ENCODE results near the gene MSMO1. TPM values are rescaled to one million over a fixed set of nuclear protein-coding genes. Genes with fewer than 3 reads are reported as not detected.

The MSMO1 gene
- total RNA-seq, 2 donors from 2014 or later, result 59.1 to 60.2 TPM

DNA sequence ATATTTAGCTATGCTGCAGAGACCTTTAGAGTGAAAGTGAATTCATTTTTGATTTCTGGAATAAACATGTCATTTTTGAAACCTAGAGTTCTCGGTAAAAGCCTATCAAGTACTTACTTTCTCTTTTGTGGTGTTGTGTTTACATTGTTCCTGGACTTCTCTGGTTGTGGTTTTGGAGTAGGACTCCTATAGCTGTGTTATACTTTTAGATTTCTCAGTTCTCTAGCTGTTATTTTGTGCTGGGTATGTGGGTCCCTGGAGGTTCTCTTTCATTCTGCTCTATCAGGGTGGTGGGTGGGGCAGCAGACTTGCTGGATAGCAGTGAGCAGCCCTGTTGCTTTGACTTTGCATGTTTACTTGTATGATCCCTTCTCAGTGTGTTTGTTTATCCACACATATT is 25.6 kb upstream of the MSMO1 start:
- Mint-ChIP-seq H3K4me3 (peak overlapping the region; percentile 47), H3K36me3 (peaks cover 10% of the 10 kb centered on the region), H3K4me1 (ENCODE audit: low read depth in 2 of 2) (peaks cover 13 to 19% of the 10 kb centered on the region in 2 donors), H3K9me3 (no peaks in the 10 kb centered on the region), H3K27ac (peak overlapping the region in 1 of 2 donors; percentile 20), H3K27me3 (no peaks in the 10 kb centered on the region)
- ATAC-seq (peak in 1 of 2 donors; percentile 66), DNase-seq (ENCODE audit: low spot score) (no peak)

GRCh38 chr4:165302658-165303057 is 24.8 kb upstream of the MSMO1 start:
- H3K36me3 Mint-ChIP-seq, result peaks cover 10% of the 10 kb centered on the region
- DNase-seq (ENCODE audit: low spot score) (no peak), ATAC-seq (no peak)
- no peaks in the 10 kb centered on the region for H3K9me3 Mint-ChIP-seq
- H3K4me1 Mint-ChIP-seq (ENCODE audit: low read depth in 2 of 2), result peaks cover 13 to 19% of the 10 kb centered on the region in 2 donors
- peak overlapping the region in 1 of 2 donors; percentile 65 for H3K27ac Mint-ChIP-seq
- no peaks in the 10 kb centered on the region for H3K27me3 Mint-ChIP-seq
- H3K4me3 Mint-ChIP-seq, result no peak overlapping the region

DNA sequence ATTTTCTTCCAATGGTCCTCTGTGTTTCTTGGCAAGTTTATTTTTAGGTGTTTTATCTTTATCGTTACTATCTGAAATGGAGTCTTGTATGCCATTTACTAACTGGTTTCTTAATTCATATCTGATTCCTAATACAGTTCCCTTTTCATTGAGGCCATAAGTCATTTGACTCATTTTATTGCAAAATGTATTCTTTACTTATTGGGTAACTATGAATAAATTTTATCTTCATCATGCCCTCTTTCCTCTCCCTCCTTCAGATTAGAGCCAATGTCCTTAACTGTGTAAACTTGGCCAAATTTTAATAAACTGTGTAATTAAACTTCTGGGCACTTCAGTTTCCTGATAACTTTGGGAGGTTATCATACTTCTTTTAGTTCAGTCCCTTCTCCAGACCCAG is 19.3 kb upstream of the MSMO1 start:
- DNase-seq (ENCODE audit: low spot score) (no peak), ATAC-seq (no peak)
- H3K36me3 Mint-ChIP-seq, result peaks cover 23% of the 10 kb centered on the region
- peaks cover under 1 to 12% of the 10 kb centered on the region in 2 donors for H3K4me1 Mint-ChIP-seq (ENCODE audit: low read depth in 2 of 2)
- no peak overlapping the region for H3K4me3 Mint-ChIP-seq
- no peaks in the 10 kb centered on the region for H3K9me3 Mint-ChIP-seq
- H3K27ac Mint-ChIP-seq, result peak overlapping the region in 1 of 2 donors; percentile 28
- no peaks in the 10 kb centered on the region for H3K27me3 Mint-ChIP-seq

- ATAC-seq, result no peak
- Mint-ChIP-seq H3K4me3 (no peak overlapping the region), H3K27me3 (no peaks in the 10 kb centered on the region), H3K9me3 (no peaks in the 10 kb centered on the region), H3K27ac (peak overlapping the region in 1 of 2 donors; percentile 28), H3K36me3 (peaks cover 23% of the 10 kb centered on the region), H3K4me1 (ENCODE audit: low read depth in 2 of 2) (peaks cover 0 to 12% of the 10 kb centered on the region in 2 donors)
- no peak for DNase-seq (ENCODE audit: low spot score)
Observed at GRCh38 chr4:165308606-165309005, 18.9 kb upstream of the MSMO1 start.

GRCh38 chr4:165309456-165309855 is 18.0 kb upstream of the MSMO1 start:
- Mint-ChIP-seq H3K27me3 (no peaks in the 10 kb centered on the region), H3K4me1 (ENCODE audit: low read depth in 2 of 2) (peaks cover 0 to 12% of the 10 kb centered on the region in 2 donors), H3K9me3 (no peaks in the 10 kb centered on the region), H3K36me3 (peaks cover 30% of the 10 kb centered on the region), H3K4me3 (no peak overlapping the region), H3K27ac (no peak overlapping the region)
- DNase-seq (ENCODE audit: low spot score) (no peak), ATAC-seq (no peak)

GRCh38 chr4:165312506-165312905 is 15.0 kb upstream of the MSMO1 start:
- Mint-ChIP-seq H3K4me1 (ENCODE audit: low read depth in 2 of 2) (peaks cover 0 to 9% of the 10 kb centered on the region in 2 donors), H3K27me3 (no peaks in the 10 kb centered on the region), H3K9me3 (no peaks in the 10 kb centered on the region), H3K4me3 (no peak overlapping the region), H3K27ac (no peak overlapping the region), H3K36me3 (peaks cover 31% of the 10 kb centered on the region)
- ATAC-seq (no peak), DNase-seq (ENCODE audit: low spot score) (no peak)

DNA sequence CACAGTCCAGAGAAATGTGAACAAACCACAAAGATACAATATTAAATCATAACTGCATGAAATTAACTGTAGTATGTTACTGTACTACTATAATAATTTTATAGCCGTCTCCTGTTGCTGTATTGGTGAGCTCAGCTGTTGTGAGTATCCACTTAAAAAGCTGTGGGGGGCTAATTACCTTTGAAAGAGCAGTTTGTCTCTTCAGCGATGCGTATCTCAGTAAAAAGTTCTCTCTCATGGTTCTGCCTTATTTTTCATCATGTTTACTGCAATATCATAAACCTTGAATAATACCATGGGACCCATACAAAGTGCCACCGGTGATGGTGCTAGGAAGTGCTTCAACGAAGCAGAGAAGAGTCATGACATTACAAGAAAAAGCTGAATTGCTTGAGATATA is 8.4 kb upstream of the MSMO1 start:
- ATAC-seq (no peak), DNase-seq (ENCODE audit: low spot score) (no peak)
- H3K4me1 Mint-ChIP-seq (ENCODE audit: low read depth in 2 of 2), result peaks cover 0 to 5% of the 10 kb centered on the region in 2 donors
- peaks cover 20% of the 10 kb centered on the region for H3K36me3 Mint-ChIP-seq
- H3K9me3 Mint-ChIP-seq, result no peaks in the 10 kb centered on the region
- H3K27me3 Mint-ChIP-seq, result no peaks in the 10 kb centered on the region
- H3K27ac Mint-ChIP-seq, result no peak overlapping the region
- H3K4me3 Mint-ChIP-seq, result no peak overlapping the region

GRCh38 chr4:165319509-165319908 is 8.0 kb upstream of the MSMO1 start:
- Mint-ChIP-seq H3K4me3 (no peak overlapping the region), H3K36me3 (peaks cover 15% of the 10 kb centered on the region), H3K27ac (no peak overlapping the region), H3K9me3 (no peaks in the 10 kb centered on the region), H3K4me1 (ENCODE audit: low read depth in 2 of 2) (peaks cover 0 to 5% of the 10 kb centered on the region in 2 donors), H3K27me3 (no peaks in the 10 kb centered on the region)
- no peak for ATAC-seq
- no peak for DNase-seq (ENCODE audit: low spot score)

DNA sequence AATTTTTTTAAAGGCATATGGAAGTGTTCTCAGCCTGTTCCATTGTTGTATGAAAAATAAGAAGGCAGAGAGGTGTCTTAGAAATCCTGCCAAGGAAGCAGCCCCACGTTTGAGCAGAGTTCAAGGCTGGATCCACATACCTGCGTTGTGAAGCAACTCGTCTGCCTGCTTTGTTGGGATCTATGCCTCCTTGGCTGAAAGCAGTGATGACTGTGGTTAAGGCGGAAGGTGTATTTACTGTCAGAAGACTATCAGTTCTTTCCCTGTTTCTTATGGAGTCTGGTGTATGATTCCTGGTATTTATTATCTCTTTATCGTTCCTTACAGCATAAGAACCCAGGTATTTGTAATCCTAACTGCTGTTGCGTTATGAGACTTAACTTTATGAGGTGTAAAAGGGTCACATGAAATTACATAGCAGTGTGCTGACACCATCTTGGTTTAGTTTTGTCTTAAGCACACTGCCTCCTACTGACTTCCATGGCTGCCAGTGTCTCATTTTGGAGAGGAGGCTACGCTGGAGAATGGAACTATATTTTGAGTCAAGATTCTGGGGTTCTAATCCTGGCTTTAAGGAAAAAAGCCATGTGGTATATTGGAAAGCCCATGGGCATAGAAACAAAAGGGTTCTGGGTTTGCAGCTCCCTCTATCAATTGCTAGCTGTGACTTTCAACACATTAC is 3.1 kb upstream of the MSMO1 start:
- H3K27ac Mint-ChIP-seq, result no peak overlapping the region

DNA sequence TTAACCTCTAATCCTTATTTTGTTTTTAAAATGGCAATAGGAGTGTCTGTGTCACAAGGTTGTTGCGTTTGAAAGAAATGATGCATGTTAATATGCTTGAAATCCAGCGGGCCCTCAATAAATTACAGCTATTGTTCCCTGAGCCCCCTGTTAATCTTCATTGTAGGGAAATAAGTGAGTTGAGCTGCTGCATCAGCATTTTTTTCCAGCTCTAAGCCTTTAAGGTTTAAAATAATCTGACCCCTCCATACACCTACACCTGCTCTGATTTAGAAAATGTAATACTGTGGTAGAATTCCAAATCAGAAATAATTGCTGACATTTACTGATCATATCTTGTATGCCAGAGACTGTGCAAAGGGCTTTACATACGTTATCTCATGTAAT is 2.6 kb upstream of the MSMO1 start:
- Mint-ChIP-seq H3K9me3 (no peaks in the 10 kb centered on the region), H3K27ac (no peak overlapping the region), H3K4me1 (ENCODE audit: low read depth in 2 of 2) (peaks cover 16 to 22% of the 10 kb centered on the region in 2 donors), H3K27me3 (no peaks in the 10 kb centered on the region), H3K36me3 (peaks cover 6% of the 10 kb centered on the region), H3K4me3 (no peak overlapping the region)
- DNase-seq (ENCODE audit: low spot score) (no peak), ATAC-seq (no peak)

More for the DNA sequence above, 3.1 kb upstream of the MSMO1 start:
- Mint-ChIP-seq H3K27me3 (no peaks in the 10 kb centered on the region), H3K4me1 (ENCODE audit: low read depth in 2 of 2) (peaks cover 16 to 19% of the 10 kb centered on the region in 2 donors), H3K4me3 (no peak overlapping the region), H3K9me3 (no peaks in the 10 kb centered on the region), H3K36me3 (peaks cover 10% of the 10 kb centered on the region)
- ATAC-seq (no peak), DNase-seq (ENCODE audit: low spot score) (no peak)

GRCh38 chr4:165325732-165326512 is 1.5 kb upstream of the MSMO1 start:
- ATAC-seq (no peak), DNase-seq (ENCODE audit: low spot score) (no peak)
- no peaks in the 10 kb centered on the region for H3K9me3 Mint-ChIP-seq
- peaks cover 5% of the 10 kb centered on the region for H3K36me3 Mint-ChIP-seq
- peak overlapping the region in 1 of 2 donors; percentile 66 for H3K27ac Mint-ChIP-seq
- H3K27me3 Mint-ChIP-seq, result no peaks in the 10 kb centered on the region
- peaks cover 24 to 27% of the 10 kb centered on the region in 2 donors for H3K4me1 Mint-ChIP-seq (ENCODE audit: low read depth in 2 of 2)
- H3K4me3 Mint-ChIP-seq, result no peak overlapping the region

- Mint-ChIP-seq H3K4me1 (ENCODE audit: low read depth in 2 of 2) (peaks cover 33 to 34% of the 10 kb centered on the region in 2 donors), H3K27ac (peak overlapping the region in 1 of 2 donors; percentile 66), H3K4me3 (no peak overlapping the region), H3K27me3 (no peaks in the 10 kb centered on the region), H3K36me3 (peaks cover 14% of the 10 kb centered on the region), H3K9me3 (no peaks in the 10 kb centered on the region)
- DNase-seq (ENCODE audit: low spot score), result no peak
- no peak for ATAC-seq
Observed at GRCh38 chr4:165326831-165327210, 648 bp upstream of the MSMO1 start.

GRCh38 chr4:165328101-165328425 is 594 bp downstream of the MSMO1 start:
- no peak for ATAC-seq
- no peaks in the 10 kb centered on the region for H3K9me3 Mint-ChIP-seq

DNA sequence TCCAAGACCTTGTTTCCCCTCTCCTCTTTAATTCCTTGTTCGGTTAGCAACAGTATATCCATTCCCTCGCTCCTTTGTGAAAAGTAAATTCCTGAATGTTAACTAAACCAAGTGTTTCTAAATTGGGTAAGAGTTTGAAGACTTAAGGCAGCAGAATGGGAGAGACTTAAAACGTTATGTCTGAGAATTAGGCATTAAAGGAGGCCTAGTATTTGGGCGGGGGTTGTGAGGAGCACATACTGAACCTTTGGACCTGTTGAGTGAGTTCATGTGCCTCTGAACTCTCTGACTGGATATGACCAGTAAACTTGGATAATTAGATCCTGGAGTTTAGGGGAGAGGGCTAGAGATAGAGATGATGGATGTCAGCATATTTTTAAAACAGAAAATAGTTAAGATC is 1.2 kb downstream of the MSMO1 start:
- peaks cover 17% of the 10 kb centered on the region for H3K36me3 Mint-ChIP-seq
- H3K4me1 Mint-ChIP-seq (ENCODE audit: low read depth in 2 of 2), result peaks cover 41 to 45% of the 10 kb centered on the region in 2 donors
- H3K27ac Mint-ChIP-seq, result no peak overlapping the region
- H3K9me3 Mint-ChIP-seq, result no peaks in the 10 kb centered on the region
- H3K4me3 Mint-ChIP-seq, result no peak overlapping the region
- ATAC-seq (no peak), DNase-seq (ENCODE audit: low spot score) (no peak)
- no peaks in the 10 kb centered on the region for H3K27me3 Mint-ChIP-seq

More at GRCh38 chr4:165328101-165328425, 594 bp downstream of the MSMO1 start:
- Mint-ChIP-seq H3K36me3 (peaks cover 22% of the 10 kb centered on the region), H3K4me3 (no peak overlapping the region), H3K27me3 (no peaks in the 10 kb centered on the region), H3K27ac (no peak overlapping the region), H3K4me1 (ENCODE audit: low read depth in 2 of 2) (peaks cover 43 to 45% of the 10 kb centered on the region in 2 donors)
- no peak for DNase-seq (ENCODE audit: low spot score)

All from natural killer cell treated with Interleukin-12 subunit alpha and Interleukin-12 subunit beta and Interleukin-15 and Interleukin-18, amount 100 ng/mL, for 72 hours (primary cell).